Body of pancreas (tissue), 4 donors: ENCODE data around the gene TSHR. TPM values are rescaled to one million over a fixed set of nuclear protein-coding genes. Genes with fewer than 3 reads are reported as not detected.

ENCODE experiments used
- ATAC-seq: fragments of 150-250 bp; one replicate; pipeline ENCODE4 v1.9.1; 2016
- DNase-seq, 4 donors: peaks; one replicate each; pipeline ENCODE4 v3.0.0-alpha.2; 2019
- H3K27ac ChIP-seq, 4 donors: fragments of 200-600 bp; sonication (generic); 1 replicate in 3 of 4; 2 replicates in 1 of 4; pipeline versions ENCODE4 v1.5.1 to v1.6.1; 2016 to 2019; ENCODE audit warnings: mild to moderate bottlenecking in 1 of 4, mixed read lengths in 1 of 4, moderate library complexity in 1 of 4
- H3K27me3 ChIP-seq, 2 donors: fragments of 200-600 bp; sonication (generic); one replicate each; pipeline ENCODE4 v1.6.0; 2016; ENCODE audit warnings: mild to moderate bottlenecking in 1 of 2
- H3K36me3 ChIP-seq, 2 donors: fragments of 200-600 bp; sonication (generic); replicated peaks in 1 of 2; 2 replicates each; pipeline ENCODE4 v1.5.1; 2016; ENCODE audit warnings: low read depth in 2 of 2; ENCODE audit not compliant: insufficient read depth in 1 of 2
- H3K4me1 ChIP-seq: fragments of 200-600 bp; sonication (generic); one replicate; pipeline ENCODE4 v1.6.0; 2016
- H3K4me3 ChIP-seq, 2 donors: fragments of 200-600 bp; sonication (generic); 1 replicate in 1 of 2; 2 replicates in 1 of 2; pipeline ENCODE4 v1.5.1; 2016 to 2019
- H3K9me3 ChIP-seq, 3 donors: fragments of 200-600 bp; sonication (generic); 1 replicate in 2 of 3; 2 replicates in 1 of 3; pipeline ENCODE4 v1.5.1; 2016
- POLR2A ChIP-seq, 3 donors: fragments of 450-650 bp; IDR thresholded peaks; one replicate each; pipeline ENCODE4 v1.6.1; 2016; ENCODE audit warnings: antibody characterized with exemption in 3 of 3, mild to moderate bottlenecking in 2 of 3
- WGBS, 2 donors: methylation state at CpG; one replicate each; pipeline ENCODE4 v1.1.5; 2017; 5-methylcytosine and 5-hydroxymethylcytosine counted together
- intact Hi-C: fragments of 100-400 bp; cut with DNase I; formaldehyde crosslinking; loops from one replicate; pipeline ENCODE4 v1.15.1; 2023
- total RNA-seq, 2 donors: library from RNA; depleted of rRNA; stranded (reverse); fragments of >200 nt; gene quantifications; one replicate each; pipeline ENCODE4 v1.1.0, GENCODE V29; 2016
- TF ChIP-seq, protein P1 (sequence below), 7 experiments: fragments of 450-650 bp in 4 of 7; fragments of 200-600 bp in 3 of 7; sonication (generic) in 3 of 7; IDR thresholded peaks; one replicate each; pipeline ENCODE4 v1.5.1; 2016 to 2019; ENCODE audit warnings: antibody characterized with exemption in 7 of 7

Gene TSHR
- total RNA-seq, 2 donors from 2014 or later, result not detected

DNA sequence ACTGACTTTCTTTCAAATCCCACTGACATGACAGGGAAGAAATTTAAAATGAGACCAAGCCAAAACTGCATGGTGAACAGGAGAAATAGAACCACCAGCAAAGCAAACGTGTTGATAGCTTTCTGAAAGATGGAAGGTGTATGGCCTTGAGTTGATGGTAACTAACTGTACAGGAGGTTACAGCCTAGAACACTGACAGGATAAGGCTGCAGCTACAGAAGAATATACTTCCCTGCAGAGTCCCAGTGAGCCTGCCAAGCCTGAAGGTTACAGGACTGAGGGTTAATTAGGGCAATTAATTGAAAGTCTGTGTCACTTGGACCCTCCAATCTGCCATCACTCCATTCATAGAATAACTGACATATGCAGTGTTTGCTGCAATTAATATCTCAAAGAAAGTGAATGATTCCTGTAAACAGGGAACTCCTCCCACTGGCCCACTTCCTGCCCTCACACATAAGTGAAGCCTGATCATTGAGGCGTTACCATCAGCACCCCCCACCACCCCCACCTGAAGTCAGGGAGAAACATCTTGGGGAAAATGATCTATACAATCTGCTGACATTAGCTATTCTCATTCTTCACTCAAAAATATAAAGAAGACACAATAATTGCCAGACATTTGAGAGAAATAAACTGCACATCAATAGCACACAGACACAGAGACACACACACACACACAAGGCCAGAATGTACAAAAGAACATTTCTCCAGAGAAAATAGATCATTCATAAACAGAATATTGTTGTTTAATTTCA lies 191.9 kb downstream of the TSHR start:
- 38 to 70% methylated on average over 2 of the region's 2 CpGs for WGBS, 2 donors
- H3K27me3 ChIP-seq, result no peaks in the 10 kb centered on the region
- no peak overlapping the region for H3K27ac ChIP-seq

DNA sequence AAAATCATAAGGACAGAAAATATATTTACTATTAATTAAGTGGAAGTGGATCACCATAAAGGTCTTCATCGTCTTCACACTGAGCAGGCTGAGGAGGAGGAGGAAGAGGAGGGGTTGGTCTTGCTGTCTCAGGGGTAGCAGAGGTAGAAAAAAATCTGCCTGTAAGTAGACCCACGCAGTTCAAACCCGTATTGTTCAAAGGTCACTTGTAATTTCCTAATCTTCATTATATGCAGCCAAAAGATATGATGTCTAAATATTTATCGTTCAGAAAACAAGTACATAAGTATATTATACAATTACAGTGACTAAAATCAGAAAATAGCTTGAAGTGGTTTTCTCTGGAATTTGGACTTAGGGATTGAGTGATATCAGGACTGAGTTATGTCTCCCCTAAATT lies 193.2 kb downstream of the TSHR start:
- H3K9me3 ChIP-seq, result no peaks in the 10 kb centered on the region
- no peaks in the 10 kb centered on the region for H3K36me3 ChIP-seq
- H3K4me1 ChIP-seq, result peaks cover 13% of the 10 kb centered on the region
- no peak overlapping the region for H3K27ac ChIP-seq
- DNase-seq (no peak), ATAC-seq (no peak)
- TF ChIP-seq, protein P1, sequence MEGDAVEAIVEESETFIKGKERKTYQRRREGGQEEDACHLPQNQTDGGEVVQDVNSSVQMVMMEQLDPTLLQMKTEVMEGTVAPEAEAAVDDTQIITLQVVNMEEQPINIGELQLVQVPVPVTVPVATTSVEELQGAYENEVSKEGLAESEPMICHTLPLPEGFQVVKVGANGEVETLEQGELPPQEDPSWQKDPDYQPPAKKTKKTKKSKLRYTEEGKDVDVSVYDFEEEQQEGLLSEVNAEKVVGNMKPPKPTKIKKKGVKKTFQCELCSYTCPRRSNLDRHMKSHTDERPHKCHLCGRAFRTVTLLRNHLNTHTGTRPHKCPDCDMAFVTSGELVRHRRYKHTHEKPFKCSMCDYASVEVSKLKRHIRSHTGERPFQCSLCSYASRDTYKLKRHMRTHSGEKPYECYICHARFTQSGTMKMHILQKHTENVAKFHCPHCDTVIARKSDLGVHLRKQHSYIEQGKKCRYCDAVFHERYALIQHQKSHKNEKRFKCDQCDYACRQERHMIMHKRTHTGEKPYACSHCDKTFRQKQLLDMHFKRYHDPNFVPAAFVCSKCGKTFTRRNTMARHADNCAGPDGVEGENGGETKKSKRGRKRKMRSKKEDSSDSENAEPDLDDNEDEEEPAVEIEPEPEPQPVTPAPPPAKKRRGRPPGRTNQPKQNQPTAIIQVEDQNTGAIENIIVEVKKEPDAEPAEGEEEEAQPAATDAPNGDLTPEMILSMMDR (IDR thresholded peaks at IDR 0.05), result no peak
- TF ChIP-seq POLR2A (IDR thresholded peaks at IDR 0.05), result no peak
- no peak overlapping the region for H3K4me3 ChIP-seq
- H3K27me3 ChIP-seq, result no peaks in the 10 kb centered on the region
- 27 to 36% methylated on average over 4 of the region's 4 CpGs for WGBS, 2 donors
- intact Hi-C loops, result no loop called here

More for the DNA sequence above, 191.9 kb downstream of the TSHR start:
- intact Hi-C loops, result no loop called here
- Histone ChIP-seq H3K4me3 (no peak overlapping the region), H3K36me3 (no peaks in the 10 kb centered on the region), H3K4me1 (peaks cover 13% of the 10 kb centered on the region), H3K9me3 (no peaks in the 10 kb centered on the region)
- TF ChIP-seq POLR2A (IDR thresholded peaks at IDR 0.05), result no peak
- TF ChIP-seq, protein P1 (IDR thresholded peaks at IDR 0.05), result no peak
- DNase-seq (no peak), ATAC-seq (no peak)

DNA sequence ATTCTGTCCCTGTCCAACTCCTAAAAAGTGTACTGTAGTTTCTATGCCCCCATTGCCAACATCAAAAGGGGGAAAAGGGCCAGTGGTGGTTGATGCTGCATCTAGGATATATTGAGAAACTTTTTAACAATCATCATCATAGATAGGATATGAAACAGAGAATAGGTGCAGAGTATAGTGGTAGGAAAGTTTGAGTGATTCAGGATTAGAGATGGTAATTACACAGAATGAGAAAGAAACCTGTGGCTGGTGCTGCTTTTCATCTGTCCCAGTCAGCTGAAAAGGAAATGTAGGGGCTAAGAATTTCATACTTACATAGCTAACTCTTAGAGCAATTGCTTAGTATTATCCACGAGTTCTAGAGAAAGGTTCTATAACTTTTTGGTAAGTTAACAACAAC lies 197.8 kb downstream of the TSHR start:
- TF ChIP-seq POLR2A (IDR thresholded peaks at IDR 0.05), result no peak
- TF ChIP-seq, protein P1 (IDR thresholded peaks at IDR 0.05), result no peak
- Histone ChIP-seq H3K9me3 (no peaks in the 10 kb centered on the region), H3K27me3 (no peaks in the 10 kb centered on the region), H3K27ac (no peak overlapping the region), H3K4me1 (peaks cover 7% of the 10 kb centered on the region), H3K4me3 (no peak overlapping the region), H3K36me3 (no peaks in the 10 kb centered on the region)
- ATAC-seq, result no peak
- 71 to 74% methylated on average over 1 of the region's 1 CpG for WGBS, 2 donors
- intact Hi-C loops, result no loop called here
- no peak for DNase-seq

DNA sequence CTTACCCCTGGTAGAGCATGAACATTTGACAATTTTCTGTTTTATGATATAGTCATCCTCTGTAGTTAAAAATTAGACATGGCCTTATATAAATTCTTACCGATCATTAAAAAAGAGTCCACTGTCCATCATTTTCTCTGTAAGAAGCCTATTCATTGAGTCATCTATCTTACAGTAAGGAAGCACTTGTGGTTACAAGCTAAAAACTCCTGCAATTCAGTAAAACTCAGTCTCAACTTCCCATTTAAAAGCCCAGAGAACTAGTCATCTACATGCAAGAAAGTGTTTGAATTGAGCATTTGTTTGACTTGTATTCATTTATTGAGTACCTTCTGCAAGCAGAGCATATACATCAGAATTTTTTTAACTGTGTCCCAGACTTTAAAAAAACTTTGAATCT lies 202.0 kb downstream of the TSHR start:
- intact Hi-C loops, result no loop called here
- H3K36me3 ChIP-seq, result no peaks in the 10 kb centered on the region
- DNase-seq (no peak), ATAC-seq (no peak)
- TF ChIP-seq POLR2A (IDR thresholded peaks at IDR 0.05), result no peak
- TF ChIP-seq, protein P1 (IDR thresholded peaks at IDR 0.05), result no peak
- WGBS, 2 donors, result 68 to 93% methylated on average over 1 of the region's 1 CpG
- no peaks in the 10 kb centered on the region for H3K4me1 ChIP-seq
- H3K9me3 ChIP-seq, result no peaks in the 10 kb centered on the region
- no peaks in the 10 kb centered on the region for H3K27me3 ChIP-seq
- no peak overlapping the region for H3K4me3 ChIP-seq
- H3K27ac ChIP-seq, result no peak overlapping the region

DNA sequence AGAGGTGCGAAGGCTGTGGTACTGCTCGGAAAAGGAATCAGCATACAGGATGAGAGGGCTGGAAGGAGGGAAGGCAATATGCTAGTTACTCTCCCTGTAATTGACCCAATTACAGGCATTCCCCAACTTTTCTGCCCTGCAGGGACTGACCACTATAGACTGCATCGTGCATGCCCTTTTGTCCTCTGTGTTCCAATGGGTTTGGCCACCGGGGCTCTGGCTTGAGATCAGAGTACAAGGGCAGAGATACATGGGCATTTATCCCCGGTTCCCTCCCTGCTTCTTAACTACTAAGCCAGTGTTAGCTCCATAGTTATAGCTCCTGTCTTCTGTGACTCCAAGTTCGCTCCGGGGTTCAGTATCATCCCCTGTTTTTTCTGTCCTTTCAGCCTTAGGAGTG lies 205.7 kb downstream of the TSHR start:
- H3K27ac ChIP-seq, result no peak overlapping the region
- TF ChIP-seq, protein P1 (IDR thresholded peaks at IDR 0.05), result no peak
- TF ChIP-seq POLR2A (IDR thresholded peaks at IDR 0.05), result no peak
- ATAC-seq (no peak), DNase-seq (no peak)
- no peaks in the 10 kb centered on the region for H3K9me3 ChIP-seq
- no peak overlapping the region for H3K4me3 ChIP-seq
- intact Hi-C loops, result loop anchor here (10.0 kb wide), 1 partner anchor 166 kb away; no protein-coding TSS in a partner anchor
- no peaks in the 10 kb centered on the region for H3K36me3 ChIP-seq
- WGBS, 2 donors, result 83 to 88% methylated on average over 7 of the region's 7 CpGs
- H3K27me3 ChIP-seq, result no peaks in the 10 kb centered on the region
- H3K4me1 ChIP-seq, result peaks cover 9% of the 10 kb centered on the region
